Stimulated activated naive CD8-positive, alpha-beta T cell treated with anti-CD3 and anti-CD28 coated beads, Interleukin-15, amount 100 ng/mL, for 72 hours (primary cell): ENCODE data around the gene MAN2A1.

ENCODE experiments used
- ATAC-seq: fragments of 150-1000 bp; cut with Tn5 transposase; 2 replicates; pipeline ENCODE4 v1.10.0; 2021; ENCODE audit warnings: mild to moderate bottlenecking, moderate library complexity
- DNase-seq, 2 donors: peaks; one replicate each; pipeline ENCODE4 v3.0.0; 2021 to 2022
- H3K27ac Mint-ChIP-seq, 2 donors: one replicate each; pipeline ENCODE4 v1.8.0; 2022; ENCODE audit warnings: mild to moderate bottlenecking in 2 of 2, mixed read lengths in 2 of 2, moderate library complexity in 2 of 2
- H3K27me3 Mint-ChIP-seq: one replicate; pipeline ENCODE4 v1.8.0; 2022; ENCODE audit warnings: mixed read lengths
- H3K4me1 Mint-ChIP-seq: one replicate; pipeline ENCODE4 v1.8.0; 2022; ENCODE audit warnings: mild to moderate bottlenecking, mixed read lengths
- H3K4me3 Mint-ChIP-seq, 2 donors: one replicate each; pipeline ENCODE4 v1.8.0; 2022; ENCODE audit warnings: mild to moderate bottlenecking in 2 of 2, mixed read lengths in 2 of 2, moderate library complexity in 1 of 2
- H3K9me3 Mint-ChIP-seq, 2 donors: one replicate each; pipeline ENCODE4 v1.8.0; 2022; ENCODE audit warnings: mixed read lengths in 2 of 2

The MAN2A1 gene

DNA sequence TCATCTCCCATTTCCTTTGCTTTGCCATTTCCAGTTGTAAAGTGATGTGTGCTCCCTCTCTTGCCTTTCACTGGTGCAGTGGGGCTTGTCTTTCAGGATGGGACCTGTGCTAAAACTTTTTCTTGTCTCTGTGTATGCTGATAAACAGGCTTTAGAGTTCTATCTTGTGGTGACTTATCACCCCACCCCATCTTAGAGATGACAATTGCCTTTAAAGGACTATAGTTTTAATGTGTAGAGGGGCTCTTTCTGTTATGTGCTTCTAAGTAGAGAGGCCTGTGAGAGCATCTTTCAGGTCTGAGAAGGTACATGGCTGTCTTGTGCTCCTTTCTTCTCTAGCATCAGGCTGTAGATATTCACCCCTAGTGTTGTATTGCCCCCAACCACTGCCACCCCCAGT, 21.9 kb downstream of the MAN2A1 start:
- ATAC-seq (no peak), DNase-seq (no peak)
- no peaks in the 10 kb centered on the region for H3K27me3 Mint-ChIP-seq
- H3K4me1 Mint-ChIP-seq = peaks cover 40% of the 10 kb centered on the region
- H3K4me3 Mint-ChIP-seq = no peak overlapping the region
- no peaks in the 10 kb centered on the region for H3K9me3 Mint-ChIP-seq
- peak overlapping the region in 1 of 2 donors; percentile 14 for H3K27ac Mint-ChIP-seq

DNA sequence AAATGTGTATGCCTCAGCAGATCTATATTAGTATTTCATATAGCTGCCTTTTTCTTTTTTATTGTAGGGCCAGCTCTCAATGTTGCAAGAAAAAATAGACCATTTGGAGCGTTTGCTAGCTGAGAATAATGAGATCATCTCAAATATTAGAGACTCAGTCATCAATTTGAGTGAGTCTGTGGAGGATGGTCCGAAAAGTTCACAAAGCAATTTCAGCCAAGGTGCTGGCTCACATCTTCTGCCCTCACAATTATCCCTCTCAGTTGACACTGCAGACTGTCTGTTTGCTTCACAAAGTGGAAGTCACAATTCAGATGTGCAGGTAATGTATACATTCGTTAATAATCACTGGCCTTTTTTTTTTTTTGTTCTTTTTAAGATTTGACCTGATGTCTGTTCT, 23.7 kb downstream of the MAN2A1 start:
- H3K4me3 Mint-ChIP-seq = no peak overlapping the region
- H3K4me1 Mint-ChIP-seq = peaks cover 34% of the 10 kb centered on the region
- no peak for DNase-seq
- H3K27me3 Mint-ChIP-seq = no peaks in the 10 kb centered on the region
- no peaks in the 10 kb centered on the region for H3K9me3 Mint-ChIP-seq
- no peak for ATAC-seq
- no peak overlapping the region for H3K27ac Mint-ChIP-seq

DNA sequence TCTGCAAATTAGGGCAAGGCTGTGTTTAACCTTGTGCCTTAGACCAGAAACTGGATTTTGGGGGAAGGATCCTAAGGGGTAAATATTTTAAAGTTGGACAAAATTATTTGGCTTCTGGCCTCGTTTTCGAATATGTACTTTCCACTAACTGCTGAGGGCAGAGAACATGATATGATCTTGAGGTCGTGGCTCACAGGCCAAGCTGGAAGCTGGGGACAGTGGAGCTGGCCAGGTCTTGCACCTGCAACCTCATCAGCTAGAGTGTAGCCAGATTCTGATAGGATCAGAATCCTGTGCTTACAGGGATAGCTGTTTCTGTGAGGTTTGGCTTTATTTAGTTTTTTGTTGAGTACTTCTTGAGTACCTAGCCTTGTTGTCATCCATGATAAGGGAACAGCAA, 24.9 kb downstream of the MAN2A1 start:
- H3K4me1 Mint-ChIP-seq = peaks cover 23% of the 10 kb centered on the region
- no peaks in the 10 kb centered on the region for H3K9me3 Mint-ChIP-seq
- H3K27ac Mint-ChIP-seq = no peak overlapping the region
- no peak overlapping the region for H3K4me3 Mint-ChIP-seq
- H3K27me3 Mint-ChIP-seq = no peaks in the 10 kb centered on the region
- ATAC-seq = no peak
- no peak for DNase-seq

DNA sequence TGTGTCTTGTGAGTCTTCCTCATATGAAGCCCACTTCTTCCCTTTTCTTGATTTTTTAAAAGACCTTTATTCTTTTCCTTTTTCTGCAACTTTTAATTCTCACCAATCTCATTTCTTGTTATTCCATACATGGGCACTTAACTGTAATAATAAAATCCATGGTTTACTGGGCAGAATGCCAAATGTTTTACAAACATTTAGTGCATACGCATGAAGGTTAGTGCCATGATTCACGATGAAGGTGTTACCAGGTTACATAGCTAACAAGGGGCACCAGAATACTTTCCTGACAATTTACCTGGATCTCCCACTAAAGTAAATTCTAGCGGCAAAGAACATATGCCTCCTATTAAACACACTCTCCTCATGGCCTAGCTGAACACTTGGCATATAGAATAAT, 28.5 kb downstream of the MAN2A1 start:
- H3K9me3 Mint-ChIP-seq = no peaks in the 10 kb centered on the region
- ATAC-seq (no peak), DNase-seq (no peak)
- peaks cover 13% of the 10 kb centered on the region for H3K4me1 Mint-ChIP-seq
- no peak overlapping the region for H3K27ac Mint-ChIP-seq
- H3K27me3 Mint-ChIP-seq = no peaks in the 10 kb centered on the region
- no peak overlapping the region for H3K4me3 Mint-ChIP-seq

DNA sequence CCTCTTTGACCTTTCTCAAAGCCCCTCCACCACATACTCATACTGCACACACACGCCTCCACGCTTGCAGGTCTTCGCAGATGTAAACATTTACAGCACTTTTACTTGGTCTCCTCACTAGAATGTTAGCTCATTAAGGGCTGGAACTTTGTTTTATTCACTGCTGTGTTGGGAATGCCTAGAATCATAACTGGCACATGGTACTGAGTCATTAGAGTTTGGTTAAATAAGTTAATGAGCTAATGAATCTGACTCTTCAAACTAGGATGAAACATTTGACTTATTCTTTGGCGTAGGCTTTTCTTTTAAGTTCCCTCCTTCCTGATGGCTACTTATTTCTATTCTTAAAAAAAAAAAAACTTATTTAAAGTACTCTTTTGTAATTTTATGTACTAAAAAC, 28.9 kb downstream of the MAN2A1 start:
- Mint-ChIP-seq H3K9me3 (no peaks in the 10 kb centered on the region), H3K4me3 (no peak overlapping the region), H3K27me3 (no peaks in the 10 kb centered on the region), H3K4me1 (peaks cover 17% of the 10 kb centered on the region), H3K27ac (peak overlapping the region in 1 of 2 donors; percentile 65)
- ATAC-seq = no peak
- DNase-seq = no peak

DNA sequence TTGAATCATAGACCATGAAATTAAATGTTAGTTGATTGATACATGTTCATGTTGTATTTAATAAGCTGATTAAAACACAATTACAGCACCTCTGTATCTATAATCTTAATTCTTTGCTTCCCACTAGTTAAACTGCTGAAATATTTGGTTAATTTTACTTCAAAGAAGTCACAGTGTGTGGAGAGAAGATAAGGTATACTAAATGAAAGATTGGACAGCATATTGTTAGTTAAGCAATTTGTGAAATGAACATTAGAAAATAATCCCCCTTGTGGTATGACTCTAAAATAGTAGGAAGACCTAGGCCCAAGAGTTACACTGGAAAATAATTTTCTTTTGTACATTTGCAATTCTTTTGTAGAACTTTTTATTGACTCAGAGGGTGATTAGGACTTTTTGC, 30.3 kb downstream of the MAN2A1 start:
- no peak for ATAC-seq
- H3K27me3 Mint-ChIP-seq = no peaks in the 10 kb centered on the region
- peaks cover 20% of the 10 kb centered on the region for H3K4me1 Mint-ChIP-seq
- DNase-seq = no peak
- no peaks in the 10 kb centered on the region for H3K9me3 Mint-ChIP-seq
- H3K27ac Mint-ChIP-seq = no peak overlapping the region
- H3K4me3 Mint-ChIP-seq = no peak overlapping the region

DNA sequence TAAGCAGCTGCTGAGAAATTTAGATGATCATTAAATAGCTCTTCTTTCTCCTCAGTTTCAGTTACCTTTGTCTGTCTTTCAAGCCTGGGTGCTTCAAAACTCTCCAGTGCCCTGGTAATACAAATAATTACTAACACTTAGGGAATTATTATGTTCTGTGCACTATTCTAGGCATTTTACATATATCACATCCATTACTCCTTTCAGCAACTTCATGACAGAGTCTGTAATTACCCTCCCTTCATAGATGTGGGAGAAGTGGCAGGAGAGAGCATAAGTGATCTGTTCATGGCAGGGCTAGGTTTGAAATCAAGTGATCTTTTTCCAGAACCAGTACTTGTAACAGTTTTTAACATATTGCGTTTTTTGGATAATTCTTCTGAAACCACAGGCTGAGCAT, 32.0 kb downstream of the MAN2A1 start:
- DNase-seq (no peak), ATAC-seq (no peak)
- no peaks in the 10 kb centered on the region for H3K27me3 Mint-ChIP-seq
- no peak overlapping the region for H3K4me3 Mint-ChIP-seq
- H3K4me1 Mint-ChIP-seq = peaks cover 20% of the 10 kb centered on the region
- no peak overlapping the region for H3K27ac Mint-ChIP-seq
- no peaks in the 10 kb centered on the region for H3K9me3 Mint-ChIP-seq

DNA sequence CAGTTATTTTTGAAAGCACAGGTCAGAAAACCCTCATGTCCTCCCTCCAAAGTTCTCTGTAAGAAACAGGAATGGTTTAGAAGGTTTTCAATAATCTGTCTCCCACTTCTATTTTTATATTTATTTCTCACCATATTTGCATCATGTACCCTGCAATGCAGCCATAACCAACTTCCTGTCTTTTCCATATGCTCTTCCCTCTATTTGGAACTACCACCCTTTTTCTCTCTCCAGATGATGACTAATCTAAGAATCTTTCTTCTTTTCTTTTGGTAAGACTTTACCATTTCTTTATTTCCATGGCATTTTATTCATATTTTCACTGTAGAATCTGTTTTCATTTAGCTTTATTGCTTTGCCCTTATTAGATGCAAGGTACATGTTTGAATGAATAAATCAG, 33.9 kb downstream of the MAN2A1 start:
- Mint-ChIP-seq H3K4me1 (peaks cover 23% of the 10 kb centered on the region), H3K9me3 (no peaks in the 10 kb centered on the region), H3K4me3 (no peak overlapping the region), H3K27me3 (no peaks in the 10 kb centered on the region), H3K27ac (peak overlapping the region in 1 of 2 donors; percentile 20)
- no peak for ATAC-seq
- no peak for DNase-seq

DNA sequence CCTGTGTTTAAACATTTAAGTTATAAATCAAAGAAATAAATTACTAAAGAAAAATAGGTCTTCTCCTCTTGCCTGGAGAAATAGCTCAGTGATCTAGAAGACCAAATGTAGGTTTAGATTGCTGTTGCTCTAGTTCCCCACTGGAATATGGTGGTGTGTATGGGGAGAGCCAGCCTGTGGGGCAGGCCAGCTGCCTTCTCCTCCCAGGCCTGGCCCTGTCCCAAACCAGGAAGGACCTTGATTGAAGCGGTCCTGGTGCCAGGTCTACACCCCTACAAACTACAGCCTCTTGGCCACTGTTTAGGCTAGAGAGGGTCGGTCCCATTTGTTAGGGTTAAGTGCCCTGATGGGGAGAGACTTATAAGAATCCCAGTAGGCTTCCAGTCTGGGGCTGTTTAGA, 35.4 kb downstream of the MAN2A1 start:
- no peak for ATAC-seq

DNA sequence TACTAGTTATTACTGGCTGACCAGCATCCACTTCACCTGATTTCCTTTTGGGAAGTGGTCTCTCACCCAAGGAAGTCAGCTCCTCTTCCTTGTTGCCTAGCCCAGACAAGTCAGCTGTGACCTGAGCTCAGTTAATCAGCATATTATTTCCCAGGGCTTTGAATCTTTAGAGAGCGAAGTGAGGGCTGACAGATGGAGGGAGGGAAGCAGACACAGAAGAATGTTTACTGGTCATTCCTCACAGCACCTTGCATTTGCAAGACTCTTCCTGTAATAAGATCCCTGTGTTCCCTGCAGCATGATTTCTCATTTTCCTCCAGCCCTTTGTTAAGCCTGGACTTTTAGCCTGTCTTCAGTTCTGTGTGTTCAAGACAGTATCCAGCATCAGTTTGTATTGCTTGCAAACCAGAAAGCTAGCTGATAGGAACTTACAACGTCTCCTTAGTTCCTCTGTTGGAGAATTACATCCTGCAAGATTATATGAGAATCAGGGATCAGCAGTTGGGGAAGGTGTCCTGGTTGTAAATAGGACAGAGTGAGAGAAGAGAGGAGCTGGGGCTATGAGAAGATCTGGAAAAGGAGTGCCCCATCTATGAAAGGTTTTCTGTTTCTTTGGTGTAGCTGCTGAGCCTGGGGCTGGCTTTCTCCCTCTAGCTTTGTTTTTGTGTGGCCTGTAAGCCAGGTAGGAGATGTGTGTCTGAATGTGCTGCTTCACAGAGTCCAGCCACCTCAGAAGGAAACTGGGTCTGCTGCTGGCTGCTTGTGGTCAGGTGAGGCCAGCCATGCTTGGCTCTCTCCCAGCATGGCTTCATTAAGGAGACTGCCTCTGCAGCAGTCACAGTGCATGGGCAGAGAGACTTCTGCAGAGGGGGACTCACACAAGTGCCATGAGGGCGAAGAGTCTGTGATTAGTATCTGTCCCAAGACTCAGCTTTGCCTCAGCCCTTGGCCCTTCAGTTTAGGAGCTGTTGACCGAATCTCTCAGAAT, 50.3 kb downstream of the MAN2A1 start:
- ATAC-seq (peak; percentile 46), DNase-seq (no peak)
- Mint-ChIP-seq H3K9me3 (no peaks in the 10 kb centered on the region), H3K27me3 (no peaks in the 10 kb centered on the region), H3K27ac (peak overlapping the region in 1 of 2 donors; percentile 88), H3K4me3 (no peak overlapping the region), H3K4me1 (peaks cover 31% of the 10 kb centered on the region)

More for the DNA sequence above, 35.4 kb downstream of the MAN2A1 start:
- Mint-ChIP-seq H3K4me1 (peaks cover 23% of the 10 kb centered on the region), H3K4me3 (no peak overlapping the region), H3K27me3 (no peaks in the 10 kb centered on the region), H3K27ac (no peak overlapping the region), H3K9me3 (no peaks in the 10 kb centered on the region)
- no peak for DNase-seq

DNA sequence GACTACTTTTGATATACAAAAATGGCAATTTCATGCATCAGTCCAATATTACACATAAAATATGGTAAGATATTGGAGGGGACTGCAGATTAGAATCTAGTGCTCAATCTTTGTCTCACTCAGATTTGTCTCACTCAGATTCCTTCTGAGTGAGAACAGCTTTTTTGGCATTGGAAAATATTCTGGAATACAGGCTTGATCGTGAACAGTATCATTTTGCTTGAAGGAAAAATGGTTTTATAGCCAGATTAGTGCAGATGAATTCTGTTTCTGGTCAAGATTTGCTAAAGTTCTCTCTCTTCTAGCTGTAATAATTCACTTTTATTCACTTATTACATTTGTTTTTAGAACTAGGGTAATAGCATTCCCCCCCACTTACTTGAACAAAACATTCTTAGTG, 51.2 kb downstream of the MAN2A1 start:
- DNase-seq (no peak), ATAC-seq (no peak)
- H3K4me3 Mint-ChIP-seq = no peak overlapping the region
- H3K27me3 Mint-ChIP-seq = no peaks in the 10 kb centered on the region
- no peaks in the 10 kb centered on the region for H3K9me3 Mint-ChIP-seq
- no peak overlapping the region for H3K27ac Mint-ChIP-seq
- H3K4me1 Mint-ChIP-seq = peaks cover 31% of the 10 kb centered on the region

DNA sequence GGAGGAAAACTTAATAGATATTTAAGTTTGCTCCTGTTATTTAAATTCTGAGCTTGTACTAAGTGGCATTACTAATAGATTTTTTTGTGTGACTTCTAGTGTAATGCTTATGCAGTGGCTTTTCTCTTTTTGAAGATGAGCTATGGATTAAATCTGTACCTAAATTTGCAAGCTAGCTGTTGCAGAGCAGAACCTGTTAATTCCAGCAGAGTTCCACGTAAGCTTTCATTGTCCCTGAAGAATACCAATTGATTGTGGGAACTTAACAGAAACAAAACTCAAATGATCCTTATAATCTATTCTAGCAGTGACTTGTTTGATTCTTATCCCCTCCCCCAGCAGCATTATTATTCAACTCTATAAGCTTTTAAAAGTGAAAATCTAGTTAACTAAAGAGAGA, 51.7 kb downstream of the MAN2A1 start:
- no peak for DNase-seq
- ATAC-seq = no peak
- H3K4me3 Mint-ChIP-seq = no peak overlapping the region
- H3K27ac Mint-ChIP-seq = no peak overlapping the region
- H3K9me3 Mint-ChIP-seq = no peaks in the 10 kb centered on the region
- H3K4me1 Mint-ChIP-seq = peaks cover 31% of the 10 kb centered on the region
- H3K27me3 Mint-ChIP-seq = no peaks in the 10 kb centered on the region

DNA sequence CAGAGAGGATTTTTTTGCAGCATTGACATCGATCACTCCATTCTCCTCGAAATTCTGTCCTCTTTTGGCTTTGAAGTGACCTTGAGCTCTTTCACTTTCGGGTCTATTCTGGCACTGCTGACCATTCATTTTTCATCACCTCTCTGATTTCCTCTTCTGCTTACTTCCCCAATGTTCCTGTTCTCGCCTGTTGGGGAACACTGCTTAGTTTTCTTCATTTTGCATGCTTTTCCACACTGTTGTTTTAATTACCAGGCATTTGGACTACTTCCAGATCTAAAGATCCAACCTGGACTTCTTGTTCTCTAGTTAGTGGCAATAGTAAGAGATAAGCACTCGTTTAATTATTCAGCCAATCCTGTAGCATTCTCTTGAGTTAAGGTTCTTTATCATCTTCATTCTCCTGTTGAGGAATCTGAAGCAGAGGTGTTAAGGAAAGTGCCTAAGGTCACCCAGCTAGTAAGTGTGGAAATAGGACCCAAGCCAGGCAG, 53.4 kb downstream of the MAN2A1 start:
- DNase-seq = no peak
- Mint-ChIP-seq H3K4me1 (peaks cover 32% of the 10 kb centered on the region), H3K4me3 (no peak overlapping the region)

DNA sequence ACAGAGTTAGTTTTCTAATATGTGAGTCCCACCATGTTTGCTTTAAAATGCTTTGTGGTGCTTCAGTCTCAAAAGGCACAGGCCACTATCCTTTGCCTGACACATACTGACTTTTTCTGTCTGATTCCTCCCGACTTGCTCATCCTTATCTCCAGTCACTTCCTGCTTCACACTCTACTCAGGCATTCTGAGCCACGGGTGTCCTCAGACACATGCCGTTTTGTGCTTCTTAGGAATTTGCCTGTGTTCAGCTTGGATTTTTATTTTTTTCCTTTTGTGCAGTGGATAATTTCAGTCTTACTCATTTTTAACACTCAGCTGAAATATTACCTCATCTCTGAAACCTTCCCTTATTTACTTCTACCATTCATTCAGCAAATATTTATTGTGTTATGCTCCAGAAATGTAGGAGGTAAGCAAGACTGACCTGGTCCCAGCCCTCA, 54.1 kb downstream of the MAN2A1 start:
- peak overlapping the region in 1 of 2 donors; percentile 33 for H3K27ac Mint-ChIP-seq
- ATAC-seq = no peak
- H3K4me1 Mint-ChIP-seq = peaks cover 38% of the 10 kb centered on the region
- no peak overlapping the region for H3K4me3 Mint-ChIP-seq
- DNase-seq = no peak
- H3K27me3 Mint-ChIP-seq = no peaks in the 10 kb centered on the region
- H3K9me3 Mint-ChIP-seq = no peaks in the 10 kb centered on the region

More for the DNA sequence above, 53.4 kb downstream of the MAN2A1 start:
- Mint-ChIP-seq H3K9me3 (no peaks in the 10 kb centered on the region), H3K27ac (peak overlapping the region in 1 of 2 donors; percentile 63), H3K27me3 (no peaks in the 10 kb centered on the region)
- no peak for ATAC-seq

DNA sequence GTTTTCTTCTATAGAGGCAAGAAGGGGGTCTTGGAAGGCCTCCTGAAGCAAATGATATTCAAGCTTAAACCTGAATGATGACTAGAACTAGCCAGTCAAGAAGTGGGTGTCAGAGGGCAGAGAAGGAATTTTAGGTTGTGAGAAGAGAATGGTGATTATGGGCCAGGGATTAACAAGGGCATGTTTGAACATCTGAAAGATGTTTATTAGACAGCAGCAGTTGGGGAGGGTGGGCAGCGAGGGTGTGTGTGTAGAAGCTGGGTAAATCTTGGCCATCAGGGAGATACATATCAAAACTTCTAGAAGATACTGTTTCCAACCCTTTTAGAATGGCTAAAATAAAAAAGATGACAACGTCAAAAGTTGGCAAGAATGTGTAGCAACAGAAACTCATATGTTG, 54.5 kb downstream of the MAN2A1 start:
- no peak for ATAC-seq
- no peaks in the 10 kb centered on the region for H3K27me3 Mint-ChIP-seq
- H3K27ac Mint-ChIP-seq = no peak overlapping the region
- no peak overlapping the region for H3K4me3 Mint-ChIP-seq
- no peaks in the 10 kb centered on the region for H3K9me3 Mint-ChIP-seq
- no peak for DNase-seq
- H3K4me1 Mint-ChIP-seq = peaks cover 35% of the 10 kb centered on the region

DNA sequence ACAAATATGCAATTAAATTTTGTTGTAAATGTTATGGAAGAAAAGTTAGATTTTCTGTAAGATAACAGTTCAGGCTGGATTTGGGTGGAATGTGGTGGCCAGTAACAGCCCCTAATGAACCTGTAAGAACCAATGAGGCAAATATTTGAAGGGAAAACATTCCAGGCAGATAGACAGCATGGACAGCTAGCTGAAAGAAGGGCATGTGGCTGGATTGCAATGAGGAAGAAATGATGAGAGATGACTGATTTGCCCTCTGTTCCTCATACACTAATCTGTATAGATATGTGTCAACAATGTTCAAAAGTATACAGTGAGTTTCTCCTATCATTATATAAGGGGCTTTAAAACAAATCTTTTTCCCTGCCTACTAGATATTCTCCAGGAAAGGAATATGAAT, 58.8 kb downstream of the MAN2A1 start:
- H3K27me3 Mint-ChIP-seq = no peaks in the 10 kb centered on the region
- peaks cover 0 to 8% of the 10 kb centered on the region in 2 donors for H3K9me3 Mint-ChIP-seq
- no peak overlapping the region for H3K4me3 Mint-ChIP-seq
- peaks cover 19% of the 10 kb centered on the region for H3K4me1 Mint-ChIP-seq
- no peak for DNase-seq
- ATAC-seq = no peak
- no peak overlapping the region for H3K27ac Mint-ChIP-seq
